K562 (cell line): Measurements from ENCODE around the gene PGP.
"Not testable (repeated sequence)": the region's sequence is repeated elsewhere in the genome, so short reads cannot be mapped to it uniquely, and the experiment has no call there.

Experiments
- CBX5 ChIP-seq: IDR thresholded peaks from 2 replicates; pipeline ENCODE4 v1.6.1; 2014; ENCODE audit warnings: low read depth, borderline replicate concordance
- CEBPG ChIP-seq, 3 experiments: fragments of 200-800 bp in 1 of 3; sonication (Bioruptor generic) in 1 of 3; sonication (generic) in 1 of 3; formaldehyde crosslinking in 1 of 3; IDR thresholded peaks in 2 of 3; conservative IDR thresholded peaks in 1 of 3; 2 replicates each; pipeline versions ENCODE4 v1.6.1 to v1.8.0; 2016 to 2022; ENCODE audit warnings: missing compliant biosample characterization in 2 of 3, missing genetic modification characterization in 2 of 3, mild to moderate bottlenecking in 1 of 3, missing genetic modification reagents in 1 of 3
- CHD2 ChIP-seq: IDR thresholded peaks from 2 replicates; pipeline ENCODE4 v1.6.1; 2011; ENCODE audit warnings: low read depth, low read length
- FOXK2 ChIP-seq, 2 experiments: fragments of 450-650 bp; IDR thresholded peaks in 1 of 2; conservative IDR thresholded peaks in 1 of 2; 2 replicates each; pipeline ENCODE4 v1.6.1; 2016; ENCODE audit warnings: low read depth in 2 of 2, mild to moderate bottlenecking in 1 of 2
- MAFK ChIP-seq: IDR thresholded peaks from 2 replicates; pipeline ENCODE4 v1.6.1; 2011; ENCODE audit warnings: low read length, improper control_type of control experiment
- MXI1 ChIP-seq: IDR thresholded peaks from 2 replicates; pipeline ENCODE4 v1.6.1; 2011; ENCODE audit warnings: low read depth, mild to moderate bottlenecking, improper control_type of control experiment, low read length
- NFIC ChIP-seq: fragments of 450-650 bp; IDR thresholded peaks from 2 replicates; pipeline ENCODE4 v1.6.1; 2017; ENCODE audit warnings: mild to moderate bottlenecking, inconsistent platforms
- POLR2A ChIP-seq: fragments of 450-650 bp; conservative IDR thresholded peaks from 2 replicates; pipeline ENCODE4 v1.6.1; 2016
- RAD21 ChIP-seq, 2 experiments: fragments of 250-450 bp in 1 of 2; fragments of 450-650 bp in 1 of 2; sonication (Bioruptor Pico) in 1 of 2; formaldehyde crosslinking in 1 of 2; IDR thresholded peaks in 1 of 2; conservative IDR thresholded peaks in 1 of 2; 2 replicates each; pipeline versions ENCODE4 v1.4.0 to v1.8.0; 2020 to 2022; ENCODE audit warnings: mild to moderate bottlenecking in 2 of 2, moderate library complexity in 1 of 2
- RNF2 ChIP-seq: sonication (generic); IDR thresholded peaks from 2 replicates; pipeline ENCODE4 v1.6.1; 2016
- TEAD2 ChIP-seq: fragments of 450-650 bp; IDR thresholded peaks from 2 replicates; pipeline ENCODE4 v1.6.1; 2016; ENCODE audit warnings: missing genetic modification characterization, control low read depth, missing compliant biosample characterization
- ZNF274 ChIP-seq: IDR thresholded peaks from 2 replicates; pipeline ENCODE4 v1.6.1; 2011; ENCODE audit warnings: low read depth, mild to moderate bottlenecking, low read length, moderate library complexity, borderline replicate concordance
- TF ChIP-seq, protein P1 (sequence below), 3 experiments: IDR thresholded peaks in 2 of 3; conservative IDR thresholded peaks in 1 of 3; 2 replicates each; pipeline ENCODE4 v1.5.1; 2011 to 2012; ENCODE audit warnings: low read length in 3 of 3, mild to moderate bottlenecking in 3 of 3, control low read depth in 2 of 3, improper control_type of control experiment in 1 of 3, inconsistent platforms in 1 of 3, low read depth in 1 of 3, mixed read lengths in 1 of 3, moderate library complexity in 1 of 3; ENCODE audit not compliant: insufficient read depth in 2 of 3
- TF ChIP-seq, protein P2 (sequence below): sonication (generic); formaldehyde crosslinking; IDR thresholded peaks from 2 replicates; pipeline ENCODE4 v1.8.1; 2023; ENCODE audit warnings: mild to moderate bottlenecking, missing genetic modification reagents

DNA sequence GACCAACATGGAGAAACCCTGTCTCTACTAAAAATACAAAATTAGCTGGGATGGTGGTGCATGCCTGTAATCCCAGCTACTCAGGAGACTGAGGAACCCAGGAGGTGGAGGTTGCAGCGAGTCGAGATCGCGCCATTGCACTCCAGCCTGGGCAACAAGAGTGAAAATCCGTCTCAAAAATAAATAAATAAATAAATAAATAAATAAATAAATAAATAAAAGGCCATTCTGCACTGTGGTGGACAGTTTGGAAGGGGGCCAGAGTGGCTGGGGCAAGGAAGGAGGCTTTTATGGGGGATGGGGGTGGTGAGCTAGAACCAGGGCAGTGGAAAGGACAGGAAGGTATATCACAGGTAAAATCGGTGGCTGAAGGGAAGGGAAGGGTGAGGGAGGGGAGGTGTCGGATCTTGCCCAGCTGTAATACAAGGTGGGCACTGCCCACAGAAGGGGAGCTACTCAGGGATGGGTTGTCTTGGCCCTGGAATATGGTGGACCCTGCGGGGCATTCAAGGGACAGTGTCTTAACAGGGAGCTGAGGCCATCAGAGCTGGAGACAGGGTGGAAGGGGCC lies 11.4 kb downstream of the PGP start:
- not testable (repeated sequence) for TF ChIP-seq MAFK; RAD21 (CRISPR knock-in tag; conservative IDR thresholded peaks at IDR 0.05 in 1 of 2, IDR thresholded peaks at IDR 0.05 in 1 of 2); CEBPG (CRISPR knock-in tag; IDR thresholded peaks at IDR 0.05); CEBPG (tag; conservative IDR thresholded peaks at IDR 0.05 in 1 of 2, IDR thresholded peaks at IDR 0.05 in 1 of 2); NFIC; MXI1; CBX5; POLR2A; RNF2; TEAD2 (tag); FOXK2 (conservative IDR thresholded peaks at IDR 0.05 in 1 of 2, IDR thresholded peaks at IDR 0.05 in 1 of 2; ENCODE audit: low read depth in 2 of 2); CHD2; ZNF274
- TF ChIP-seq, protein P1, sequence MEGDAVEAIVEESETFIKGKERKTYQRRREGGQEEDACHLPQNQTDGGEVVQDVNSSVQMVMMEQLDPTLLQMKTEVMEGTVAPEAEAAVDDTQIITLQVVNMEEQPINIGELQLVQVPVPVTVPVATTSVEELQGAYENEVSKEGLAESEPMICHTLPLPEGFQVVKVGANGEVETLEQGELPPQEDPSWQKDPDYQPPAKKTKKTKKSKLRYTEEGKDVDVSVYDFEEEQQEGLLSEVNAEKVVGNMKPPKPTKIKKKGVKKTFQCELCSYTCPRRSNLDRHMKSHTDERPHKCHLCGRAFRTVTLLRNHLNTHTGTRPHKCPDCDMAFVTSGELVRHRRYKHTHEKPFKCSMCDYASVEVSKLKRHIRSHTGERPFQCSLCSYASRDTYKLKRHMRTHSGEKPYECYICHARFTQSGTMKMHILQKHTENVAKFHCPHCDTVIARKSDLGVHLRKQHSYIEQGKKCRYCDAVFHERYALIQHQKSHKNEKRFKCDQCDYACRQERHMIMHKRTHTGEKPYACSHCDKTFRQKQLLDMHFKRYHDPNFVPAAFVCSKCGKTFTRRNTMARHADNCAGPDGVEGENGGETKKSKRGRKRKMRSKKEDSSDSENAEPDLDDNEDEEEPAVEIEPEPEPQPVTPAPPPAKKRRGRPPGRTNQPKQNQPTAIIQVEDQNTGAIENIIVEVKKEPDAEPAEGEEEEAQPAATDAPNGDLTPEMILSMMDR (IDR thresholded peaks at IDR 0.05 in 2 of 3, conservative IDR thresholded peaks at IDR 0.05 in 1 of 3; ENCODE audit: insufficient read depth in 2 of 3, low read depth in 1 of 3, low read length in 3 of 3), result not testable (repeated sequence)
- TF ChIP-seq, protein P2, sequence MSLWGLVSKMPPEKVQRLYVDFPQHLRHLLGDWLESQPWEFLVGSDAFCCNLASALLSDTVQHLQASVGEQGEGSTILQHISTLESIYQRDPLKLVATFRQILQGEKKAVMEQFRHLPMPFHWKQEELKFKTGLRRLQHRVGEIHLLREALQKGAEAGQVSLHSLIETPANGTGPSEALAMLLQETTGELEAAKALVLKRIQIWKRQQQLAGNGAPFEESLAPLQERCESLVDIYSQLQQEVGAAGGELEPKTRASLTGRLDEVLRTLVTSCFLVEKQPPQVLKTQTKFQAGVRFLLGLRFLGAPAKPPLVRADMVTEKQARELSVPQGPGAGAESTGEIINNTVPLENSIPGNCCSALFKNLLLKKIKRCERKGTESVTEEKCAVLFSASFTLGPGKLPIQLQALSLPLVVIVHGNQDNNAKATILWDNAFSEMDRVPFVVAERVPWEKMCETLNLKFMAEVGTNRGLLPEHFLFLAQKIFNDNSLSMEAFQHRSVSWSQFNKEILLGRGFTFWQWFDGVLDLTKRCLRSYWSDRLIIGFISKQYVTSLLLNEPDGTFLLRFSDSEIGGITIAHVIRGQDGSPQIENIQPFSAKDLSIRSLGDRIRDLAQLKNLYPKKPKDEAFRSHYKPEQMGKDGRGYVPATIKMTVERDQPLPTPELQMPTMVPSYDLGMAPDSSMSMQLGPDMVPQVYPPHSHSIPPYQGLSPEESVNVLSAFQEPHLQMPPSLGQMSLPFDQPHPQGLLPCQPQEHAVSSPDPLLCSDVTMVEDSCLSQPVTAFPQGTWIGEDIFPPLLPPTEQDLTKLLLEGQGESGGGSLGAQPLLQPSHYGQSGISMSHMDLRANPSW, result not testable (repeated sequence)
